GM10847 (cell line): Measurements from ENCODE around the gene S100A12.

Experiments
- POLR2A ChIP-seq: IDR thresholded peaks from 2 replicates; pipeline ENCODE4 v1.6.1; 2011; ENCODE audit not compliant: insufficient read length; ENCODE audit errors: extremely low read depth

Gene S100A12

DNA sequence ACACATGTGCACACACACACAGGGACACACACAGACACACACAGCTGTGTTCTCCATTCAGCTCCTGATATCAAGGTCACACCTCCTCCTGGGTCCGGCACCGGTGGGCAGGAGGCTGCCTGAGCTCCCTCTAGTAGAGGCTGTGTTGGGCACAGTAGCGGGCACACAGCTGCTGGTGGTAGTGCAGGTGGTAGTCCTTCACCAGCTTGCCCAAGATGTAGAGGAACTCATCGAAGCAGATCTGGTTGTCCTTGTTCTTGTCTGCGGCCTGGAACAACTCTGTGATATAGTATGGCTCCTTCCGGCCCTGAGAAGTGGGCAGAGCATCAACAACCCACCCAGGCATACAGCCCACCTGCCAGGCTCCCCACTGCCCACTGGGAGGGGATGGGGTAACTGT, 21.0 kb upstream of the S100A12 start:
- no peak for TF ChIP-seq POLR2A

DNA sequence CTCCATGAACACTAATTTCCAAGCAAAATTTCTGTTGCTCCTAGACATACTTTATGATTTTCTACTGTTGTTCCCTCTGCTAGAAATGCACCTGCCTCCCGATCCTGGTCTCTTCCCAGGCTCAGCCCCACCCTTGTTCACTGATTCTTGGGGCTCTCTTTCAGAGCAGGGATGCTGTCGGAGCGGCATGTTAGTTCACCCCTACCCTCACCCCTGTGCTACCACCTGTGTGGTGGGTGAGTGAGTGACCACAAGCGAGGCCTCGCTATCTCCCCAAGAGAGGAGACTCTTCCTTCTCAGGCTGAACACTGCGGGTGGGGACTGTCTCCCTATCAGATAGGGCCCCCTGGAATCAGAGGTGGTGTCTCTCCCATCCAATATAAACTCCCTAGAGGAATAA, 20.4 kb upstream of the S100A12 start:
- TF ChIP-seq POLR2A = no peak

DNA sequence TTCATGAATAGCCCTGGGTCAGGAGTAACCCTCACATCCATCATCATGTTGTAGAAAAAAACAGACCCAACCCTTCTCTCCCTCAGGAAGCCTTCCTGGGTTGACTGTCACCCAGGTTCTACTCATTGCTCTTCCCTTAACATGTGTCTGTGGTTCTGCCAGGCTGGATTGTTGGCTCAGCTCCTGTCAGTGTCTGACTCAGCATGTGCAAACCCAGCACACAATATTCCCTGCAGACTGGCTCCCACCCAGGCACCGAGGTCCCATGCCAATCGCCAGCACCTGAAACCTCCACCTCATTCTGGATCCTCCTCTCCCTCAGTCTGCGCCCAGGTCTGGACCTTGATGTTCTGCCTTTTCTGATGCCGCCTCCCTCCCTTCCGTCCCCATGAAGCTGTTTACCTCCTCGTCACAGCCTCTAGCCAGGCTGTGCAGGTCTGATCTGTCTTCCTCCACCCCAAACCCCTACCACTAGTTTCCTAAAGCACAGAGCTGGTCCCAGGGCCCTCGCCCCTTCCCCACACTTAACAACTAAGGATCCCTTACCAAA, 19.8 kb upstream of the S100A12 start:
- no peak for TF ChIP-seq POLR2A

DNA sequence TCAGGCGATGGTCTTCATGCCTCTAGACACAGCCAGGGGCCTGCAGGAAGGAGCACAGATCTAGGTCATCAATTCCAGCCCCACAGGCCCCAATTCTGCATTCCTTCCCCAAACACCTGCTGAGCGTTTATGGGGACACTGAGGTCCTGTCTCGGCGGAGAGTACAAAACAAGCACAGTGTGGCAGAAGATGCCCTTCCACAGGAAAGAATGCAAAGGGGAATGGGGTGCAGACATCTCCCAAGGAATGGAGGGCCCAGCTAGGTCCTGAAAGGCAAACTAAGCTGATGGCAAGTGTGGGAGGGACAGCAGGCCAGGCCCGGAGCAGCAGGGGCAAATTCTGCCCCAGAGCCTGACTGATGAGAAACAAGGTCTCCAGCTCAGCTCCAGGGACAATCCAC, 19.0 kb upstream of the S100A12 start:
- no peak for TF ChIP-seq POLR2A

DNA sequence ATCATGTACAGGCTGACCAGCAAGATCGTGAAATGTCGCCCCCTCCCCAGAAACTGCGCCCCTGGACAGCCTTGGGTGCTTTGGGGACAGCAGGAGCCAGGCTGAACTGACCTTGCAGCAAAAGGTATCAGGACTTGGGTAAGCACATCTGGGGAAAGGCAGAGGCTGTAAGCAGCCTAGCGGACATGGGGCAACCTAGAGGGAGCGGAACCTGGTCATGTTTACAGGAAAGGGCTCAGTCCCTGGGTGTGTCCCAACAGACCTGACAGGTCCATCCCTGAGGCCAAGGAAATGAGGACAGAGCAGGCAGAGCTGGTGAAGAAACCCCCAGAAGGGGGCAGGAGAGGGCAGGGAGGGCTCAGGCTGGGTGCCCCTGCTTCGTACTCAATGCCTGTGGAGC, 18.5 kb upstream of the S100A12 start:
- TF ChIP-seq POLR2A = no peak

DNA sequence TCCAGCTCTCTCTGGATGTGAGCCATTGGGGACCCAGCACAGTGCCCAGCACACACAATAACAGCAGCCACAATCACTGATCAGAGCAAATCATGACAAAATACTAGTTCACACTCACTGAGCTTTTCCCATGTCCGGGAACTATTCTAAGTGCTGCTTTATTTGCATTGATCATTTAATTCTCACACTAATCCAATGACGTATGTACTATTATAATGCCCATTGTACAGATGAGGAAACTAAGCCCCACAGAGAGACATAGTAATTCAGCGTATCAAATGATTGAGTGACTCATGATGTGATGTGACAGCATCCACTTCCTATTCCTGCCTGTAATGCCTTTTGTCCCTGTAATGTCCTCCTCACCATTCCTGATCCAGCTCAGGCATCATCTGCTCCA, 17.4 kb upstream of the S100A12 start:
- TF ChIP-seq POLR2A = no peak

DNA sequence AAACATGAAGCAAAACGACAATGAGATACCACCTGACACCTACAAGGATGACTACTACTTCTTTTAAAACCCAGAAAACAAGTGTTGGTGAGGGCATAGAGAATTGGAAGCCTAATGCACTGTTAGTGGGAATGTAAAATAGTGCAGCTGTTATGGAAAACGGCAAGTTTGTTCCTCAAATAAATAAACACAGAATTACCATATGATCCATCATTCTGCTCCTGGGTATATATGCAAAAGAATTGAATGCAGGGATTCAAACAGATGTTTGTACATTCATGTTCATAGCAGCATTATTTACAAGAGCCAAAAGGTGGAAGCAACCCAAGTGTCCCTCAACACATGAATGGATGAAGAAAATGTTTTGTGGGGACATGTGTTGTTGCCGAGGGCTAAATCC, 16.8 kb upstream of the S100A12 start:
- TF ChIP-seq POLR2A = no peak

DNA sequence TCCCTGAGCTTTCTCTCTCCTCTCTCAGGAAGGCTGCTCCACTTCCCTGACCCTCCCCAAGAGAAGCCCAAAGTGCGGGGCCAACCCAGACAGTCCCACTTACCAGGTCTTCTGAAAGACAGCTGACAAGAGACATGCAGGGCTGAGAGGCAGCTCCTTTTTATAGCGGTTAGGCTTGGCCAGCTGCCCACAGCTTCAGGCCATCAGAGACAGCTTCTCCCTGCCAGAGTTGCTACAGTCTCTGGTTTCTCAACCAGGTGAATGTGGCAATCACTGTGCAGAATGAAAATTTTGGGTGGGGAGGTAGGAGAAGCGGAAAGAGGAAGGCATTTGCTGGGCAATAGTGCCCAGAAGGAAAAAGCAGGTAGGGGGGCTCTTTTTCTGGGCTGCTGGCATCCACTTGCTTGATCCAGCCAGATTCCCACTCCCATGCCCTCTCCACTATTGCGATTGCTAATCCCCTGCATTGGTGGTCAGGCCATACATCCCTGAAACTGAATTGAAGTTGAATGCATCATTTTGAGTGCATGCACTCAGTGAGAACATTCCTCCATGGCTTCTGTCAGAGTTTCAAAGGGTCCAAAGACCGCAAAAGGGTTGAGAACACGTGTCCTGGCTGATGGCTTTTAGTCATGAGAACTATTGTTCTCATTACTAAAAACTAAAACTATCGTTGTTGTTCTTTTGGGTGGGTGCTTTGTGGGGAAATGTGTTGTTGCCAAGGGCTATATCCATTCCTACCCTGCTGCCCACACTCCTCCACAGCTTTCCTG, 15.7 kb upstream of the S100A12 start, which contains the start of gene S100A8:
Gene S100A8, minus strand, starts transcription at position 136 of the 773 bp plus-strand sequence. CDS start 538 bp downstream, outside the sequence.
- no peak for TF ChIP-seq POLR2A

DNA sequence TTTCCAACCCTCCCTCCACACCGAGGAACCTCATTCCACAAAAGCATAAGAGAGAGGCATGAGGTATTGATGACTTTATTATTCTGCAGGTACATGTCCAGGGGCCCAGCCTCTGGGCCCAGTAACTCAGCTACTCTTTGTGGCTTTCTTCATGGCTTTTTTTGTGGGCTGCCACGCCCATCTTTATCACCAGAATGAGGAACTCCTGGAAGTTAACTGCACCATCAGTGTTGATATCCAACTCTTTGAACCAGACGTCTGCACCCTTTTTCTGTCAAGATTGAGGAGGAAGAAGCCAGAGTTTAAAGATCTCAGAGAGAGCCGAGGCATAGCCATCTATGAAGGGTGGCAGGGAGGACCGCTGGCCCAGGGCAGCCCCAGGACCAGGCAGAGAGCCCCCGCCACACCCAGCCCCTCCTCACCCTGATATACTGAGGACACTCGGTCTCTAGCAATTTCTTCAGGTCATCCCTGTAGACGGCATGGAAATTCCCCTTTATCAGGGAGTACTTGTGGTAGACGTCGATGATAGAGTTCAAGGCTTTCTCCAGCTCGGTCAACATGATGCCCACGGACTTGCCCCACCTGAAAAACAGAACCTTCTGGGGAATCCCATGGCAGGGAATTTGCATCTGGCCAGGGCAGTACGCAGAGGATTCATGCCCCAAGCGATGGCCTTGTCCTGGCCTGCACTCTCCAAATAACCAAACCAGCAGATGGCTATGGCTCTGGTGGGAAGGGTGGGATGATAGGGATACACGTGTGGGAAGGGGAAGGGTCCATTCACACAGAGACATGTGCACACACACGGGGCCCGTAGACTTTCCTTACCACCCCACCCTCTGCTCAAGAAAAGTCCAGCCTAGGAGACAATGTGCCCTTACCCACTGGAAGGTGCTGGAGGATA, 14.8 kb upstream of the S100A12 start:
- no peak for TF ChIP-seq POLR2A

DNA sequence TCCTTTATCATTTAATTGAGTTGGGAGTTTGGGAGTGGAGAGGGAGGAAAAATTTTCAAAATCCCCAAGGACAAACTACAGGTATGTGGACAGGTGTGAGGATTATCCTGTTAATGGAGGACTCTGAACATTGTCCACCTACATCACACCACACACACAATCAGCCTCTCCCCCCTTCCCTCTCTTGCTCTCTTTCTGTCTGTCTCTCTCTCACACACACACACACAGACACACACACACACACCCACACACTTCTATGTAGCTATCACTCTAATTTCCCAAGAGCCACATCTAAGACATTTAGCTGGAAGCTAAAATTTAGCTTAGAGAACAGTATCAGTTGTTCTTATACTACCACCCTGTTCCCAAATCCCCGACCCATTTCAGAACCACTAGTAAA, 14.0 kb upstream of the S100A12 start:
- TF ChIP-seq POLR2A = no peak

DNA sequence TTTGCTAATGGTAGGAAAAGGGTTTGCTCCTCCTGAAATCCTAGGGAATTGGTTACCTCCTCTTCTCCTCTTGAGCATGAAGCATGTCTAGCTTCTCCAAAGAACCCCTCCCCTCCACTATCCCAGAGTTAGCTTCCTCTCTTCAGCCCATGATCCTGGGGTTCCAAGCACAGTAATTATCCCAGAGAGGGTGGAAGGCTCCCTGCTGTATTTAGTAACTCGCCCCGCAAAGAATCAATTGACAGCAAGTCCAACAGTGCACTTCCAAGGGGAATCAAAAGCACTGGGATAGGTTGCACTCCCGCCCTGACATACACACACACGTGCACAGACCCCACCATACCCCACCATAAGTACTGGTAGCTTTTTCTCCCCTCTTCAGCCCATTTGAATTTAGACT, 12.4 kb upstream of the S100A12 start:
- no peak for TF ChIP-seq POLR2A

DNA sequence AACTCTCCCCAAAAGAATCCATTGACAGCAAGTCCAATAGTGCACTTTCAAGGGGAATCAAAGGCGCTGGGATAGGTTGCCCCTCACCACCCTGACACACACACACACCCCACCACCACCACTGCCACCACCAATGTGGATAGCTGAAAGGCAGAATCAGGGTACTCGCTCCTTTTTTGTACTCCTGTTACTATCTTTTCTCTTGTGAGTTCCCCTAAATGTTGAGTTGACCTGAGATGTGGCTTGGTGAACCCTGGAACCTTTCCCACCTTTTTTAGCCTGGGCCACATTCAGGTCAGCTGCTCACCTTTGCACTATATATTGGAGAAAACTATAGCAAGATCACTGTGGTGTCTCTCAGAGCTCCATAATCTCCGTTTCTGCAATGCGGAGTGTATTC, 11.6 kb upstream of the S100A12 start:
- no peak for TF ChIP-seq POLR2A

DNA sequence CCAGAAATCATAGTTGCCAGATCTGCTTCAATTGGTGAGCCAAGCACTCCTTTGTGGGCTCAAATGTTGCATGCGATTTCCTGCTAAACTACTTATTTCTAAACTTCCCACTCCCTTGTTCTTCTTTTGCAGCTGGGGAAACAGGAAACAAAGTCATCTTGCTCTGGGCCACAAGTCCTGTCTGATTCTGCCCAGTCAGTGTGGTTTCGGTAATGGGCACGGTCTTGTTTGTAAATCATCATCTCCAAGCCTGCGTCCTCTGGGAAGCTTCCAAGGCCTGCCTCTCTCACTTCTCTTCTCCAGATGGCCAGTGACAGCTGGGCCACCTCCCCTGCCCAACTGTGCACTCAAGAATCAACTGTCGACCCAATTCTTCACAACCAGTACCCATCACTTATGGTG, 11.1 kb upstream of the S100A12 start:
- TF ChIP-seq POLR2A = no peak

DNA sequence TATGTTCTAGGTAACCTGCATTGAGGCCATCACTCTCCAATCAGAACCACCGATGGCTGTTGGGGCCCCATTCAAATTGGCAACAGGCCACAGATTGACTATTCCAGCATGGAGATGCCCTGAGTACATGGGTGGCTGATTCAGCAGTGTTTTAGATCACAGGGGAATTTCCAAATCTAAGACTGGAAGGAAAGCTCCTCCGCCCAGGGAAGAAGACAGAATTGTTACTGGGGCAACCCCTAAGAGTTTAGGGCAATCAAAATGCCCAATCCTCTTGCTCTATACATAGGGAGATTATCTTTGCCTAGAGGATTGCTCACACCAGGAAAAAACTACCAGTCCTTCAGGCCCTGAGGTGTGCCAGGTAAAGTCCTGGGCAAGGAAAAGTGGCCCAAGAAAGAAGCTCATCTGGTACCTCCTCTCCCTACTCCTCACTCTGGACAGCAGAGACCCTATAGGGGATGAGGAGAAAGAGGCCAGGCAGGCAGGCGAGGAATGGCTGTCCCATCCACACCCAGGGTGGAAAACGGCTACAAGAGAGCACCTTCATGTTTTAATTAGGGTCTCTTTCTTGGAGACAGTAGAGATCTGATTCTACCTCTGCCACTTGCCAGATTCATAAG, 9.6 kb upstream of the S100A12 start:
- TF ChIP-seq POLR2A = no peak

DNA sequence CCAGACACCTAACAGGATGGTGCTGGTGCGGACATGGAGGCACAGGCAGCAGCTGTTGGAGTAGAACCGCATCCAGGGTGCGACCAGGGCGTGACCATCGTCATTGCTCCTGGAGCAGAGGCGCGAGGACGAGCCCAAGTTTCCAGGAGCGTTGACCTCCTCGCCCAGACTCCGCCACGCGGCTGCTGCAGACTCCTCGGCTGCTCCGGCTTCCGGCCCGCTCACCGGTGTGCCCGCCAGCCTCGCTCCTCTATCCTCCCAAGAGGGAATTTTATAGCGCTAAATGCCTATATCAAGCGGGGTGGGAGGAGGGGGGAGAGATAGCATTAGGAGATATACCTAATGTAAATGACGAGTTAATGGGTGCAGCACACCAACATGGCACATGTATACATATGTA, 5.3 kb upstream of the S100A12 start:
- TF ChIP-seq POLR2A = no peak
